ENCODE measurements around the gene NEK11. TPM values are rescaled to one million over a fixed set of nuclear protein-coding genes. Genes with fewer than 3 reads are reported as not detected.

The NEK11 gene
- total RNA-seq, 2 experiments from 2014 or later: 1.1 to 1.6 TPM

GRCh38 chr3:131172502-131173200 lies 146.0 kb downstream of the NEK11 start:
- POLR2A ChIA-PET: no interaction called here
- Mint-ChIP-seq H3K4me1 (peaks cover 20% of the 10 kb centered on the region), H3K27me3 (no peaks in the 10 kb centered on the region), H3K27ac (peak overlapping the region; percentile 19), H3K36me3 (ENCODE audit: low read depth) (no peaks in the 10 kb centered on the region), H3K4me3 (no peak overlapping the region), H3K9me3 (peaks cover 5% of the 10 kb centered on the region)
- CTCF ChIA-PET: interaction anchor here (1.1 kb wide), 1 partner anchor 209 kb away, joined by 3 read pairs; the partner anchor contains the start of gene NUDT16
- no peak for DNase-seq

GRCh38 chr3:131174752-131175151 lies 148.1 kb downstream of the NEK11 start:
- POLR2A ChIA-PET: no interaction called here

DNA sequence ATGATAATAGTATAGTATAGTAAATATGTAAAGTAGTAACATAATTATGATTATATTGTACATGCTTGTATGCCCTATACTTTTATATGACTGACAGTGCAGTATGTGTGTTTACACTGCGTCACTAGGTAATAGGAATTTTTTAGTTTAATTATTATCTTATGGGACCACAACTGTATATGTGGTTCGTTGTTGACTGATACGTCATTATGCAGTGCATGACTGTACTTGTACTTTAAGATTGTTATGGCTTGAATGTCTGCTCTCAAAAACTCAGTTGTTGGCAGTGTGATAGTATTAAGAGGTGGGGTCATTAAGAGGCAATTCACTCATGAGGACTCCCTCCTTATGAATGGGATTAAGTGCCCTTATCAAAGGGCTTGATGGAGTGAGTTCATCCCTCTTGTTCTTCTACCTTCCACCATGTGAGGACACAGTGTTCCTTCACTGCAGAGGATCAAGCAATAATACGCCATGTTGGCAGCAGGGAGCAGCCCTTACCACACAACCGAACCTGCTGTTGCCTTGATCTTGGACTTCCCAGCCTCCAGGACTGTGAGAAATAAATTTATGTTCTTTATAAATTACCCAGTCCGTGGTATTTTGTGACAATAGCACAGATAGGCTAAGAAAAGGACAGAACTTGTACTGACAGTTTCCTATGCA lies 152.2 kb downstream of the NEK11 start:
- ChIA-PET POLR2A (no interaction called here), CTCF (no interaction called here)
- Mint-ChIP-seq H3K9me3 (peaks cover 11% of the 10 kb centered on the region), H3K27me3 (no peaks in the 10 kb centered on the region), H3K4me1 (peaks cover 12% of the 10 kb centered on the region), H3K27ac (no peak overlapping the region), H3K36me3 (ENCODE audit: low read depth) (peaks cover 2% of the 10 kb centered on the region), H3K4me3 (no peak overlapping the region)
- no peak for DNase-seq

More at GRCh38 chr3:131174752-131175151, 148.1 kb downstream of the NEK11 start:
- H3K27ac Mint-ChIP-seq: peak overlapping the region; percentile 71
- no peaks in the 10 kb centered on the region for H3K27me3 Mint-ChIP-seq
- CTCF ChIA-PET: no interaction called here
- peaks cover 20% of the 10 kb centered on the region for H3K4me1 Mint-ChIP-seq
- H3K4me3 Mint-ChIP-seq: no peak overlapping the region
- DNase-seq: peak; percentile 56
- peaks cover 5% of the 10 kb centered on the region for H3K9me3 Mint-ChIP-seq
- H3K36me3 Mint-ChIP-seq (ENCODE audit: low read depth): no peaks in the 10 kb centered on the region

- ChIA-PET POLR2A (no interaction called here), CTCF (no interaction called here)
- no peak for DNase-seq
- Mint-ChIP-seq H3K27me3 (no peaks in the 10 kb centered on the region), H3K4me3 (no peak overlapping the region), H3K27ac (no peak overlapping the region), H3K4me1 (no peaks in the 10 kb centered on the region), H3K9me3 (no peaks in the 10 kb centered on the region), H3K36me3 (ENCODE audit: low read depth) (no peaks in the 10 kb centered on the region)
Measured at GRCh38 chr3:131192701-131193100, 166.0 kb downstream of the NEK11 start.

GRCh38 chr3:131193641-131194238 lies 167.1 kb downstream of the NEK11 start:
- ChIA-PET CTCF (no interaction called here), POLR2A (no interaction called here)
- Mint-ChIP-seq H3K27me3 (no peaks in the 10 kb centered on the region), H3K4me1 (no peaks in the 10 kb centered on the region), H3K36me3 (ENCODE audit: low read depth) (no peaks in the 10 kb centered on the region), H3K4me3 (no peak overlapping the region), H3K27ac (no peak overlapping the region), H3K9me3 (no peaks in the 10 kb centered on the region)
- DNase-seq: no peak

GRCh38 chr3:131194816-131195215 lies 168.1 kb downstream of the NEK11 start:
- no peak for DNase-seq
- POLR2A ChIA-PET: no interaction called here
- no peaks in the 10 kb centered on the region for H3K27me3 Mint-ChIP-seq
- H3K4me1 Mint-ChIP-seq: no peaks in the 10 kb centered on the region
- no peaks in the 10 kb centered on the region for H3K36me3 Mint-ChIP-seq (ENCODE audit: low read depth)
- no peak overlapping the region for H3K27ac Mint-ChIP-seq
- H3K4me3 Mint-ChIP-seq: no peak overlapping the region
- CTCF ChIA-PET: no interaction called here
- H3K9me3 Mint-ChIP-seq: no peaks in the 10 kb centered on the region

DNA sequence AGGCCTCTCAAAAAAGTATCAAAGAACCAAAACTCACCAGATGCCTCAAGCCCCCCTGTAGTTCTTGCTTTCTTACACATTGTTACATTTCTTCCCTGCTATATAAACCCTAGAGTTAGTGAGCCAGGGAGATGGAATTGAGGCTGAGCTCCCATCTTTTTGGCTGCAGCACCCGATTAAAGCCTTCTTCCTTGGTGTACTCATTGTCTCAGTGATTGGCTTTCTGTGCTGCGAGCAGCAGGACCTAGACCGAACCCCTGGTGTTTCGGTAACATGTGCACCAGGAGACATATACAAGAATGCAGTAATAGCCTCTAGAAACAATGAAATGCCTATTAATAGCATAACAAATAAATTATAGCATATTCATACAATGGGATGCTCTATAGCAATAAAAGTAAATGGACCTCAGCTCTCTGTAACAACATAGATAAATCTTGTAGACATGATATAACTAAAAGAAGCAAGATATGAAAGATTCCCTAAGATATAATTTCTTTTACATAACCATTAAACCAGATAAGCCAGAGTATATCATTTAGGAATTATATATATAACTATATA lies 174.0 kb downstream of the NEK11 start:
- no peak overlapping the region for H3K27ac Mint-ChIP-seq
- ChIA-PET POLR2A (no interaction called here), CTCF (no interaction called here)
- H3K36me3 Mint-ChIP-seq (ENCODE audit: low read depth): no peaks in the 10 kb centered on the region
- no peak overlapping the region for H3K4me3 Mint-ChIP-seq
- H3K4me1 Mint-ChIP-seq: no peaks in the 10 kb centered on the region
- H3K27me3 Mint-ChIP-seq: no peaks in the 10 kb centered on the region
- no peak for DNase-seq
- peaks cover 9% of the 10 kb centered on the region for H3K9me3 Mint-ChIP-seq

DNA sequence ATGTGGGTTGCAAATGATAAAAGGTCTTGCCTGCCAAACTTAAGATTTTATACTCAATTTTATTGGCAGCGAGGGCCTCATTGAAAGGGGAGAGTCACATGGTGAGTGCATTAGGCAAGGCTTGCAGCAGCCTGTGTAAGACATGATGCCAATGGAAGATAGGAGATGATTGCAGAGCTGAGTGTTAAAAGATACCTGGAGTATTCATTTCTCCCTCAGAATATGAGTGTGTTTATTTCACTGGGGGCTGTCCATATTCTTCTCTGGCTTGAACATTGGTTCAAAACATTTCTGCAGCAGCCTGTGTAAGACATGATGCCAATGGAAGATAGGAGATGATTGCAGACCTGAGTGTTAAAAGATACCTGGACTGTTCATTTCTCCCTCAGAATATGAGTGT lies 189.7 kb downstream of the NEK11 start:
- Mint-ChIP-seq H3K9me3 (no peaks in the 10 kb centered on the region), H3K36me3 (ENCODE audit: low read depth) (no peaks in the 10 kb centered on the region), H3K27ac (no peak overlapping the region), H3K4me1 (no peaks in the 10 kb centered on the region), H3K4me3 (no peak overlapping the region), H3K27me3 (no peaks in the 10 kb centered on the region)
- ChIA-PET POLR2A (no interaction called here), CTCF (no interaction called here)
- no peak for DNase-seq

GRCh38 chr3:131216801-131217200 lies 190.1 kb downstream of the NEK11 start:
- H3K9me3 Mint-ChIP-seq: no peaks in the 10 kb centered on the region
- H3K27ac Mint-ChIP-seq: no peak overlapping the region
- CTCF ChIA-PET: no interaction called here
- no peak for DNase-seq
- POLR2A ChIA-PET: no interaction called here
- no peak overlapping the region for H3K4me3 Mint-ChIP-seq
- no peaks in the 10 kb centered on the region for H3K36me3 Mint-ChIP-seq (ENCODE audit: low read depth)
- no peaks in the 10 kb centered on the region for H3K4me1 Mint-ChIP-seq
- H3K27me3 Mint-ChIP-seq: no peaks in the 10 kb centered on the region

DNA sequence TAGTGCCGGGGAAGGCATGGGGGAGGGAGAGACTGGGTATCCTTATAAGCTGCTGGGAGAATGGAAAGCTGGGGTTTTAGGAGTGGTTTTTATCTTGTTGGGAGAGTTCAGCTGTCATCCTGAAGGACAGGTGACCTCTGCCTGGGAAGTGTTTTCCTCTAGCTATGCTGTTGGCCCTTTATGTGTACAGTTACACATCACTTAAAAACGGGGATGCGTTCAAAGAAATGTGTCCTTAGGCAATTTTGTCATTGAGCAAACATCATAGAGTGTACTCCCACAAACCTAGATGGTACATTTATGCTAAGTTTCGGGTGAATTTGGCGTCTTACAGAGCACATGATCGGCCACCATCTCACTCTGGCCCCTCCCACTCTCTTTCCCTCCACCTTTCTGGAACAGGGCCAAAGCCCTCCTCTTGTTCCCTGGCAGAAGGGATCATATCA lies 190.6 kb downstream of the NEK11 start:
- DNase-seq: no peak
- Mint-ChIP-seq H3K4me3 (no peak overlapping the region), H3K36me3 (ENCODE audit: low read depth) (no peaks in the 10 kb centered on the region), H3K27ac (no peak overlapping the region), H3K4me1 (no peaks in the 10 kb centered on the region), H3K27me3 (no peaks in the 10 kb centered on the region), H3K9me3 (no peaks in the 10 kb centered on the region)
- ChIA-PET CTCF (no interaction called here), POLR2A (no interaction called here)

DNA sequence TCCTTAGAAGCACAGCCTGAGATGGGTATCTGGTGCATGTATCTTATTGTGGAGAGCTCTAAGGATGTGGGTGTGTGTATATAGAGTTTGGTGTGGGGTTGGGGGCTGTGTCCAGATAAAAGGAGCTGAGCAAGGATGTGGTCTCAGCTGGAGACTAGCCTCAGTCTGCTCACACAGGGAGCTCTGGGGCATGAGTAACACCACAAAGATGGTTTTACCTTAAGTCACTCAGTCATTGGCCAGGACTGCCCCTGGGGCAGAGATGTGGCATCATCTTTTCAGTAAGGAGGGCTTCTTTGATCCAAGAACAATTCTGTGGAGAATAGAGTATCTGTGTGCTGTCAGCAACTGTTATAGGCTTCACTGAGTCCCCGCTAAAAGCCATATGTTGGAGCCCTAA lies 191.5 kb downstream of the NEK11 start:
- Mint-ChIP-seq H3K4me3 (no peak overlapping the region), H3K9me3 (no peaks in the 10 kb centered on the region), H3K36me3 (ENCODE audit: low read depth) (no peaks in the 10 kb centered on the region), H3K27ac (no peak overlapping the region), H3K4me1 (no peaks in the 10 kb centered on the region), H3K27me3 (no peaks in the 10 kb centered on the region)
- ChIA-PET POLR2A (no interaction called here), CTCF (no interaction called here)
- no peak for DNase-seq

DNA sequence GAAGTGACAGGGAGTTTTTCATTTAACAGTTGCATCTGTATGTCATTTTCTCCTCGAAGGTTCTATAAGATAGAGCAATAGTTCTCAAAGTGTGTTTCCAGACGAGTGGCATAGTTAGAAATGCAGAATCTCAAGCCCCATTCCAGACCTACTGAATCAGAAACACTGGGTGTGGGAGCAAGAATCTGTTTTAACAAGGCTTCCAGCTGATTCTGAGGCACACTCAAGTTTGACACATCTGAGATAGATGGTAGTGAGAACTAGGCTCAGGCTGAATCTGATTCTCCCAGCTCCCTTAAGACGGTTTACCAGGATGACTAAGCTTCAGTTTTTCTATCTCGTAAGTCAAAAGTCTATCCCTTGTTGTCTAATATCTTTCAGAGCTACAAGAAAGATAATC lies 195.1 kb downstream of the NEK11 start:
- no peak for DNase-seq
- Mint-ChIP-seq H3K4me3 (no peak overlapping the region), H3K27me3 (no peaks in the 10 kb centered on the region), H3K9me3 (no peaks in the 10 kb centered on the region), H3K27ac (no peak overlapping the region), H3K4me1 (no peaks in the 10 kb centered on the region), H3K36me3 (ENCODE audit: low read depth) (no peaks in the 10 kb centered on the region)
- POLR2A ChIA-PET: no interaction called here
- CTCF ChIA-PET: no interaction called here

DNA sequence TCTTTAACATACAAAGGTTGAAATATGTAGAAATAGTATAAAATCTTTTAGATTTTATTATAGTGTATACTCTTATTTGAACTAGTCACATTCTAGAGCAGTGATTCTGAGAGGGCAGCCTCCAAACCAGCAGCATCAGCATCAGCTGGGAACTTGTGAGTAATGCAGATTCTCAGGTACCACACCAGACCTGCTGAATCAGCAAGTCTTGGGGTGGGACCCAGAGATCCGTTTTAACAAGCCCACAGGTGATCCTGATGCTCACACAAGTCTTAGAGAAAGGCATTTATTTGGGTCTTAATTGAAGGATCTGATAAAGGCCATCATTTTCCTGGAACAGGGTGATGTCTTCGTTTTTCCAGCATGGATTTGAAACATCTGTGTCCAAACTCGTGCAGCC lies 195.9 kb downstream of the NEK11 start:
- Mint-ChIP-seq H3K4me1 (no peaks in the 10 kb centered on the region), H3K9me3 (no peaks in the 10 kb centered on the region), H3K4me3 (no peak overlapping the region), H3K27me3 (no peaks in the 10 kb centered on the region), H3K27ac (no peak overlapping the region), H3K36me3 (ENCODE audit: low read depth) (no peaks in the 10 kb centered on the region)
- ChIA-PET POLR2A (no interaction called here), CTCF (interaction anchor here (0.6 kb wide), 1 partner anchor 325 kb away, joined by 3 read pairs; no protein-coding TSS in a partner anchor)
- no peak for DNase-seq

Data from activated CD4-positive, alpha-beta T cell treated with anti-CD3 and anti-CD28 coated beads, Interleukin-2, amount 10 ng/mL, durations not matched to agents 7 days and 5 days (primary cell).